SU-DHL-6 (cell line): Measurements from ENCODE around the gene INIP.

Experiments used
- H2AFZ ChIP-seq: fragments of 200-600 bp; sonication (generic); 2 replicates; pipeline ENCODE4 v1.6.1; 2014; ENCODE audit warnings: low read depth, mild to moderate bottlenecking, moderate library complexity, mixed read lengths, antibody characterized with exemption, low read length; ENCODE audit not compliant: severe bottlenecking
- H3F3A ChIP-seq: fragments of 200-600 bp; shearing (Covaris generic); 2 replicates; pipeline ENCODE4 v1.6.0; 2016; ENCODE audit warnings: antibody characterized with exemption, mild to moderate bottlenecking; ENCODE audit not compliant: insufficient read depth
- H3K27ac ChIP-seq: fragments of 200-600 bp; sonication (generic); 2 replicates; pipeline ENCODE4 v1.5.1; 2016; ENCODE audit warnings: low read depth, mild to moderate bottlenecking, low read length, moderate library complexity, mixed read lengths
- H3K27me3 ChIP-seq: fragments of 200-600 bp; sonication (generic), shearing (Covaris generic); 2 replicates; pipeline ENCODE4 v1.6.0; 2014; ENCODE audit warnings: mild to moderate bottlenecking, low read length
- H3K36me3 ChIP-seq: fragments of 200-600 bp; sonication (generic); 2 replicates; pipeline ENCODE4 v1.6.1; 2014; ENCODE audit warnings: mild to moderate bottlenecking, low read length, mixed read lengths
- H3K4me2 ChIP-seq: fragments of 300-600, 200-600 bp; shearing (Covaris generic), sonication (generic); 2 replicates; pipeline ENCODE4 v1.6.0; 2014; ENCODE audit warnings: low read length, low read depth, mild to moderate bottlenecking; ENCODE audit not compliant: poor library complexity, severe bottlenecking
- H3K4me3 ChIP-seq: fragments of 200-600 bp; sonication (generic); 2 replicates; pipeline ENCODE4 v1.5.1; 2014; ENCODE audit warnings: antibody characterized with exemption, low read length, mild to moderate bottlenecking, mixed read lengths; ENCODE audit not compliant: insufficient read depth, poor library complexity, severe bottlenecking
- H3K79me2 ChIP-seq: fragments of 200-600 bp; sonication (generic); 2 replicates; pipeline ENCODE4 v1.6.1; 2014; ENCODE audit warnings: mild to moderate bottlenecking, low read length, moderate library complexity; ENCODE audit not compliant: insufficient read depth
- H3K9ac ChIP-seq: fragments of 200-600 bp; sonication (generic); 2 replicates; pipeline ENCODE4 v1.7.0; 2014; ENCODE audit warnings: mild to moderate bottlenecking, low read length
- H3K9me2 ChIP-seq: fragments of 200-600 bp; sonication (generic); replicated peaks from 2 replicates; pipeline ENCODE4 v1.6.1; 2014; ENCODE audit warnings: low read length; ENCODE audit not compliant: insufficient read depth
- H3K9me3 ChIP-seq: fragments of 200-600 bp; sonication (generic); 2 replicates; pipeline ENCODE4 v1.6.1; 2014; ENCODE audit warnings: low read length, mixed read lengths; ENCODE audit not compliant: insufficient read depth
- H4K20me1 ChIP-seq: fragments of 200-600 bp; sonication (generic); 2 replicates; pipeline ENCODE4 v1.6.1; 2014; ENCODE audit warnings: low read depth, mild to moderate bottlenecking, antibody characterized with exemption, low read length, moderate library complexity, mixed read lengths
- CTCF ChIP-seq: fragments of 200-600 bp; sonication (generic); IDR thresholded peaks from one replicate; pipeline ENCODE4 v1.5.1; 2017; ENCODE audit warnings: antibody characterized with exemption, mild to moderate bottlenecking, low read length, moderate library complexity; ENCODE audit not compliant: insufficient read depth, poor library complexity, severe bottlenecking
- EZH2phosphoT487 ChIP-seq: fragments of 200-600 bp; sonication (generic), shearing (Covaris generic); conservative IDR thresholded peaks from 2 replicates; pipeline ENCODE4 v1.6.1; 2018; ENCODE audit warnings: mild to moderate bottlenecking, antibody characterized with exemption, low read length, moderate library complexity, mixed read lengths

Gene INIP

DNA sequence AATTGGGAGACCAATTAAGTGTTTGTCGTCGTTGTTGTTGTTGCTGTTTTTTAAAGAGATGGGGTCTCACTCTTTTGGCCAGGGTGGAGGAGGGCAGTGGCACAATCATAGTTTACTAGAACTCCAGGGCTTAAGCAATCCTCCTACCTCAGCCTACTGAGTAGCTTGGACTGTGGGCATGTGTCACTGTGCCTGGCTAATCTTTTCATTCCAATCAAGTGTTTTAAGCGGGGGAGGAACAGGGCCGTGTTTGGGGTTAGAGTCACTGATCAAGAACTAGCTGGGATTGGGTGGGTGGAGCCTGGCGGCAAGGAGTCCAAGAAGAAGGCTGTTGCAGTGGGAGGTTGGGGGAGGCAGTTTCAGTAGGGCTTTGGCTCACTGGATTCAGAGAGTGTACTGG is 46.4 kb upstream of the INIP start:
- Histone ChIP-seq H3K27me3 (no peaks in the 10 kb centered on the region), H3K4me2 (no peak overlapping the region), H3K4me3 (no peak overlapping the region), H3K9ac (no peak overlapping the region), H3K27ac (no peak overlapping the region), H3K36me3 (0 out of 2 replicates have a peak, but pooled peaks cover 2% of the 10 kb centered on the region), H3K9me2 (no peaks in the 10 kb centered on the region), H3K79me2 (0 out of 2 replicates have a peak, but pooled peaks cover 4% of the 10 kb centered on the region), H4K20me1 (no peaks in the 10 kb centered on the region), H3K9me3 (no peaks in the 10 kb centered on the region), H2AFZ (no peak overlapping the region), H3F3A (no peaks in the 10 kb centered on the region)
- TF ChIP-seq CTCF (no peak), EZH2phosphoT487 (no peak)

DNA sequence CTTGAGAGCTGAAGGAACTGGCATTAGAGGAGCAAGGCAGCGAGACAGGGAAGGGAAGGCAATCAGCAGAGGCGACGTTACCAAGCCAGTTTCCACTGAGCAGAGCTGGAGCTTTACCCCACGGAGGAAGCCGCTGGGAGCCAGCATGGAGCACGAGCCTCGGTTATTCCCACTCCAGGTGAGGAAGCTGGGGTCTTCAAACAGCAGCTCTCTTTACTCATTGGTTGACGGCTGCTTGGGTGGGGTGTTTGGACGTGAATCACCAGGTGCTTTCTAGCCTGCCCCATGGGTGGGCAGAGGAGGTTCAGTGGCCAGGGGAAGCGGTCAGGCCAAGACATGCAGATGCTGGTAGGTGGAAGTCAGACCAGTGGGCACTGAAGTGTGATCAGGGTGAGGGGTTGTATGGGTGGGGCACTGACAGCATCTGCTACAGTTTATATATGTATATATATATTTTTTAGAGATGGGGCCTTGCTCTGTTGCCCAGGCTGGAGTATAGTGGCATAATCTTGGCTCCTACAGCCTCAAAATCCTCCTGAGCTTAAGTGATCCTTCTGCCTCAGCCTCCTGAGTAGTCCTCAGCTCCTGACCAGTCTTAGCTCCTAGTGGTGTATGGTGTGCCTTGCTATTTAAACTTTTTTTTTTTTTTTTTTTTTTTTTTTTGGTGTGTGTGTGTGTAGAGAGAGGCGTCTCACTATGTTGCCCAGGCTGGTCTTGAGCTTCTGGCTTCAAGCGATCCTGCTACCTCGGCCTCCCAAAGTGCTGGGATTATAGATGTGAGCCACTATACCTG is 45.0 kb upstream of the INIP start:
- Histone ChIP-seq H2AFZ (no peak overlapping the region), H3K4me3 (no peak overlapping the region), H3K9me3 (no peaks in the 10 kb centered on the region), H4K20me1 (no peaks in the 10 kb centered on the region), H3K27ac (no peak overlapping the region), H3K36me3 (0 out of 2 replicates have a peak, but pooled peaks cover 2% of the 10 kb centered on the region), H3F3A (no peaks in the 10 kb centered on the region), H3K27me3 (no peaks in the 10 kb centered on the region), H3K4me2 (no peak overlapping the region), H3K9ac (no peak overlapping the region), H3K9me2 (no peaks in the 10 kb centered on the region), H3K79me2 (0 out of 2 replicates have a peak, but pooled peaks cover 4% of the 10 kb centered on the region)
- TF ChIP-seq EZH2phosphoT487, result no peak

GRCh38 chr9:112761912-112762655 is 44.2 kb upstream of the INIP start:
- H3K4me2 ChIP-seq, result no peak overlapping the region
- H4K20me1 ChIP-seq, result no peaks in the 10 kb centered on the region
- TF ChIP-seq EZH2phosphoT487, result no peak
- TF ChIP-seq CTCF, result no peak
- H3K9me3 ChIP-seq, result no peaks in the 10 kb centered on the region
- H3F3A ChIP-seq, result no peaks in the 10 kb centered on the region
- no peaks in the 10 kb centered on the region for H3K9me2 ChIP-seq
- no peak overlapping the region for H3K27ac ChIP-seq
- 0 out of 2 replicates have a peak, but pooled peaks cover 2% of the 10 kb centered on the region for H3K36me3 ChIP-seq
- H3K9ac ChIP-seq, result no peak overlapping the region
- no peaks in the 10 kb centered on the region for H3K27me3 ChIP-seq
- H2AFZ ChIP-seq, result no peak overlapping the region
- 0 out of 2 replicates have a peak, but pooled peaks cover 4% of the 10 kb centered on the region for H3K79me2 ChIP-seq
- no peak overlapping the region for H3K4me3 ChIP-seq
